ENCODE data around the gene COX7A2L.
"Not testable (repeated sequence)": the region's sequence is repeated elsewhere in the genome, so short reads cannot be mapped to it uniquely, and the experiment has no call there.

Gene COX7A2L

DNA sequence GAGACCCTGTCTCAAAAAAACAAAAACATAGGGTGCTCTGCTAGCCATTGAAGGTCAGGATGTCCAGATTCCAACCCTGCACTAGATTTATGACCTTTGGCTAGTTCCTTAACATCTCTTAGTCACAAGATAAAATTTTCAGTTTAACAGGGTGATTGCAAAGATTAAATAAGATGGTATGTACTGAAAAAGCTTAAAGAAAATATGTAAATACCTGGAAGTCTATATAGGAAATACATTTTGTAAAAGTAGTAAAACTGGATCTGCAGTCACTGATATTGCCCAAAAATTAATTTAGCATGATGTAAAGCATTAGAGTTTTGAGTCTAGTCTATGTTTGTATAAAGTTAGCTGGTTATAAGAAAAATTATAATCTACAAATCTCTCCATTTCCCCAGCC, 5.4 kb upstream of the COX7A2L start:
- no peak for DNase-seq

DNA sequence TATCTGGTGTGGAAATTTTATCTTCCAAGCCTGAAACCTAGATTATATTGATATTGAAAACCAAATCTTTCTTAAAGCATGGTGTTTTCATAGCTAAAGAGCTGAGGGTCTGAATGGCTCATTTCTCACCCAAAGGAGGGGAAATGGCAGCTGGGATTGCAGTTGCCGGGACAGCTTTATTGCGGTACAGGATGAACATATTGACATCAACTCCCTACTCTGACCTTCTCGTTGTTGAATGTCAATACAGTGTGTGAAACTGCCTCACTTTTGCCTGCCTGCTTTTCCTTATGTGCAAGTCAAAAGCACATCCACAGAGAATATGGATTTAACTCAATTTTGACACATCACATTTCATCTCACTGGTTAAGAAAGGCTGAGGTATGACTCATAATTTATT, 3.6 kb upstream of the COX7A2L start:
- DNase-seq = no peak

DNA sequence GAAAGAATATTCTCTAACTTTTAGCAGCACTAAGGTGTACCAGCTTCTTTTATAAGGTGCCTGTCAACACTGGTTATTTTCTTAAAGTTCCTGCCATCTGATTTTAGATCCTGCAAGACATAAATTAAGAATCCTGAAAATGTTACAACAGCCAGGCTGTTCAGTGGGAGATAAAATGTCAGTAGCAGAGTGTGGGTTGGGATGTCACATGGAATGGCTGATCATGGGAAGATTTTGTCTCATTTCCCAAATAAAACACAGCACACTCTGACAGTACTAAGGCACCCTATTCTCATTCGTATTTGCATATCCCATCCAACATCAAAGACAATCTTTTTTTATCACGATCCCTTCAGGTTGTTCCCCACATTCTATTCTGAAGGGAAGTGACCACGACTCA, 2.4 kb upstream of the COX7A2L start:
- no peak for DNase-seq

DNA sequence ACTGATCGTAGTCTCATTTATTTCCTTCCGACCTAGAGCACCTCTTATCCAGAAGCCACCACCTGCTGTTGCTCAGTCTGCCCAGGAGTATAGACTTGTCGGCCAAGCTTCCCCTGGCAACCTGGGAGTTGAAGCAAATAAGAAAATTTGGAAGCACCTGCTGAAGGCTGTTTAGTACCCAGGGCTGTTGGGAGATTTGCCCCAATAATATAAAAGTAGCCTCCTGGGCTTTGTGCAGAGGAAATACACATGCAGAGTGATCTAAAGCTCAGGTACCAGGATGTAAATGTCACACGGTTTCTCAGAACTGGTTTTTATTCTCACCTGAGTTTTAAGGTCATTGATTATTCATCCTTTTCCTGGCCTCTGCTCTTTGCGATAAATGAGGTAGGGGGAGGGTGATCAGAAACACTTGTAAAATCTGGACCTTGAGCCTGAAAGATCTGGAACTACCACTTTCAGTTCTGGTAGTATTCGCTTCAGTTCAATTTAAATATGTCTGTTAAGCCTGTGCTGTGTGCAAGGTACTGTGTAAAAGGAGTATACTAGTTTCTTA, 789 bp upstream of the COX7A2L start:
- DNase-seq = no peak

DNA sequence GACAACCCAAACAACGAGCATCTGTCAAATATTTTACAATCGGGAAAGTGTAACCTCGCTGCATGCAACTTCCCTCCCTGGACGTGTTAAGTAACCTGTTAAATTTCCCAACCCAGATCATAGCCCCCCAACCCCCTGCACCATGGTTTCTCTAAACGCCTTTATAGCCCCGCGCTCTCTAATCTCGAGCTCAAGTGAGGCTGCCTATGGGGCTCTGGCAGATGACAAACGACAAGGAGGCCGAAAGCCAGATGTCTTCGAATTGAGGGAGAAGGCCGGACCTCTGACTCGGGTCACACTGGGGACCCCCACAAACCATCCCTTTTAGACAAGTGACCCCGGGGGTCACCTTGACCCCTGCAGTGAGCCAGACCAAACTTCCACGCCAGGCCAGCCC, 526 bp downstream of the COX7A2L start:
- no peak for DNase-seq

DNA sequence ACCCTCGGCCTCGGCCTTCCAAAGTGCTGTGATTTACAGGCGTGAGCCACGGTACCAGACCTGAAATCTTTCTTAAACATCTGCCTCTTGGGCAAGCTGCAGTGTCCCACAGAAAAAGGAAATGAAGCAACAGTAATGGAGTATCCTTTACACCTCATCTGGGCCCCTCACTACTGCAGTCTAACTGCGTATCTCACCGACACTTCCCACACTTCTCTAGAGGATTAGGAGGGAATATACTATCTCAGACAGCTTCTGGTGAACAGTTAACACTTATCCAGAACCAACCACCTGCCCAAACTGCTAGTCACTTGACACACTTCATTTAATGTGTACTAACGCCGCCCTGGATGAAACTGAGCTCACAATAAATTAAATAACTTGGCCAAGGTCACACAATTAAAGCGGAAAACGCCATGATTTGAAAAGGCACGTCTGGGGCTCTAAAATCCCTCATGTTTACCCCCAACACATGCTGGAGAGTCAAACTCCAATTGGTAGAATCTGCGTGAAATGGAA, 993 bp downstream of the COX7A2L start:
- DNase-seq = no peak

DNA sequence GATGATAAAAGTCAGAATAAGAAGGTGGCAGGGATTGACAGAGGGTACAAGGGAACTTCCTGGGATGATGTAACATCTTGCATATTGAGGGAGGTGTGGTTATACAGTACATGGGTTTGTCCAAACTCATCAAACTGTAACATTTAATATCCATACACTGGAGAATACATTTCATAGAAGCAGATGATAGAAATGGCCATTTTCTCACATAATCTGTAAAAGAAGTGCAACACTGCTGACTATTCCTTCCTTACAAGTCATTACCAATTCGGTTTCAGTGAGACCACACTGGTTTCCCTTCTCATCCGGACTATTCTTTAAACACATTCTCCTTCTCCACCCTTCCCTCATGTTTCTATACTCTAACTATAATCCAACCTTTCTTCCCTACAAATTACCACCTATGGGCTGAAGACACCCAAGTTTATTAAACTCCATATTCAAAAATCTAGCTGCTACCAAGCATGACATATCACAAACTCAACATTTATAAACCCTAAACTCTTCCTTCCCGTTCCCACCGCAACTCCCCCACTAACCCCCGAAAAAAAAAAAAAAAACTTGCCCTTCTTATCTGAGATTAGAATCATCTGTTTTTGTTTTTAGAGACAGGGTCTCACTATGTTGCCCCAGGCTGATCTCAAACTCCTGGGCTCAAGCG, 1.6 kb downstream of the COX7A2L start:
- no peak for DNase-seq

DNA sequence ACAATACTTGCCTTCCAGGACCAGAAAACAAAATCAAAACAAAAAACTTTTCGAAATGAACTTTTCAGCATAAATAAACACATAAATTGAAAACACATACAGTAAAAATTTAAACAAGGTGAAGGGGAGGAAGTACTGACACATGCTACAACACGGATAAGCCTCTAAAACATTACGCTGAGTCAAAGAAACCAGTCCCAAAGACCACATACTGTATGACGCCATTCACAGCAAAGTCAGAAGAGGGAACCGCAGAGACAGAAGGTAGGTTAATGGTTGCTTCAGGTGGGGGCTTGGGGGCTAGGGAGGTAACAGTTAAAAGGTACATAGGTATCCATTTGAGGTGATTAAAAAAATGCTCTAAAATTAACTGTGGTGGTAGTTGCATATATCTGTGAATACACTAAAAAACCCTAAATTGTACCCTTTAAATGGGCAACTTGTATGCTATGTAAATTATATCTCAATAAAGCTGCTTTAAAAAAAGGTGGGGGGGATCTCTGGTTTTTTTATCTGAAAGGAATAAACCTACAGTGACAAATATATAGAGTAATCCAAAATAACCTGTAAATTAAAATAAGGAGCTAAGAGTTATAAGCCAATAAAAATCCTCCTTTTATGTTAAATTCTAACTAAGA, 7.1 kb downstream of the COX7A2L start:
- no peak for DNase-seq

DNA sequence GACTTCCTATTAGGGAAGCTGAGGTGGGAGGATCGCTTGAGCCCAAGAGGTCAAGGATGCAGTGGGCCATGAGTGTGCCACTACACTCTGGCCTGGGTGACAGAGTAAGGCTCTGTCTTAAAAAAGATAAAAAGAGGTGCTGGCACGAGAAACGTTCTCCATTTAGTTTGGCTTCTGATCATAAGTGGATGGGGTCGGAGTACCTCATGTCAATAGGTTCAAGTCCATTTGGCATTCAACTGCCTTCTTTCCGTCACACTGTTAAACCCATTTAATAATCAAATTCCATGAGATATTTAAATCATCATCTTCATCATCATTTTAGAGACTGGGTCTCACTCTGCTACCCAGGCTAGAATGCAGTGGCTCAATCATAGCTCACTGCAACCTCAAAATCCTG, 9.2 kb downstream of the COX7A2L start:
- no peak for DNase-seq

DNA sequence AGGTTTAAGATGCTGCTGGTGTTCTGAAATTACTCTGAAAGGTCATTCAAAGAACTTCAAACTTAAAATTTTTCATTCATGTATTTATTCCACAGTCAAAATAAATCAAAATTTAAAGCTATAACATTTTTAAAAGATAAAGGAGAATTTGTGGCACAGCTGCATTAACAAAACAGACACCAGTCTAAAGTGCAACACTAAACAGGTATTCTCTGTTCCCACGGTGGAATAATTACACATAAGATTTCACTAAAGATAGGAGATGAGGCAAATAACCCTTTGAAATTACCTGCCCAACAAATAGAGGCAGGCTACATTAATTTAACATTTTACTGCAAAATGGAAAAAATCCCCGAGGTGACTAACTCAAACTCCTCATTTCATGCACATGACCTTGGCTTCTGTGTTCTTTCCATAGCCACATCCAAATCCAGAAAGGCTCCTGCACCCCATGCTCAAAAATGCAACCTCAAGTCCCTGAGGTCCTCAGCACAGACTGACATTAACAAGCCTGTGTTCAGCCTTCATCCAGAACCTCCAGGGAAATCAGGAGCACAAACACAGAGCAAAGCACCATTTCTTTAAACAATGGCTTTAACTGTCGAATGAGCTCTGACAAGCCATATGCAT, 10.5 kb downstream of the COX7A2L start:
- no peak for DNase-seq

DNA sequence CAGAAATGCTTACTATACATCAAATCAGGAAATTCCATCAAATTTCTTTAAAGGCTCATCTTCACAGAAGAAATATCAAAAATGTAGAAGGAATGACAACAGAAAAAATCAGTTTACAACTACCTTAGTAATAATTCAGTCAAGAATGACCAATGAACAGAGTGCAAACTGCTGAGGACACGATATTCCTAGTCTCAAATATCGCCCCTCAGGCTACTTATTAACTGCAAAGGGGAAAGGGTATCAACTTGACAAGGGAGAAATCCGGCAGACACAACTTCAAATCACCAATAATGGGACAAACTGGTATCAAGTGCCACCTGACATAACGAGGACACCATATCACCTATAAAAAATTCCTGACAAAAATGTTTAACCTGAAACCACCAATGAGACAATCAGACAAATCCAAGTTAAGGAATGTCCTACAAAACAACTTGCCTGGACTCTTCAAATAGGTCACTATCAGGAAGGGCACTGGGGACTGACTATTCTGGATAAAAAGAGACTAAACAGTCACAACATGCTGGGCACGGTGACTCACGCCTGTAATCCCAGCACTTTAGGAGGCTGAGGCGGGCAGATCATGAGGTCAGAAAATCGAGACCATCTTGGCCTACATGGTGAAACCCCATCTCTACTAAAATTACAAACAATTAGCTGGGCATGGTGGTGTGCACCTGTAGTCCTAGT, 12.8 kb downstream of the COX7A2L start:
- DNase-seq = no peak

DNA sequence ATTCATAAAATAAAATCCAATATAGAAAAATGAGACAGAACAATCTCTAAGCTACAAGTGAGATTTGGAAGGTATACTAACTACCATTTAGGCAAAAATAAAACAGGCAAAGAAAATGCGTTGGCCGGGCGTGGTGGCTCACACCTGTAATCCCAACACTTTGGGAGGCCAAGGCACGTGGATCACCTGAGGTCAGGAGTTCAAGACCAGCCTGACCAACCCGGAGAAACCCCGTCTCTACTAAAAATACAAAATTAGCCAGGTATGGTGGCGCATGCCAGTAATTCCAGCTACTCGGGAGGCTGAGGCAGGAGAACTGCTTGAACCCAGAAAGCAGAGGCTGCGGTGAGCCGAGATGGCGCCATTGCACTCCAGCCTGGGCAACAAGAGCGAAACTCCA, 13.5 kb downstream of the COX7A2L start:
- DNase-seq = not testable (repeated sequence)

DNA sequence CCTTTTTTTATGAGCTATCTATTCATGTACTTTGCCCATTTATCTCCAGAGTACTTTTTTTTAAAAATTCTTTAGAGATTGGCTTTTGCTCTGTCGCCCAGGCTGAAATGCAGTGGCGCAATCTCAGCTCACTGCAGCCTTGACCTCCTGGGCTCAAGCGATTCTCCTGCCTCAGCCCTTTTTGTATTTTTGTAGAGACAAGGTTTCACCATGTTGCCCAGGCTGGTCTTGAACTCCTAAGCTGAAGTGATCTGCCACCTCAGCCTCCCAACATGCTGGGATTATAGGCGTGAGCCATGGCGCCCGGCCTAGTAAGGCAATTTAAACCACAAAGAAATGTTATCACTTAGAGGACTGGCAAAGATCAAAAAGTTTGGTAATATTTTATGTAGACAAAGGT, 14.2 kb downstream of the COX7A2L start:
- DNase-seq = not testable (repeated sequence)

DNA sequence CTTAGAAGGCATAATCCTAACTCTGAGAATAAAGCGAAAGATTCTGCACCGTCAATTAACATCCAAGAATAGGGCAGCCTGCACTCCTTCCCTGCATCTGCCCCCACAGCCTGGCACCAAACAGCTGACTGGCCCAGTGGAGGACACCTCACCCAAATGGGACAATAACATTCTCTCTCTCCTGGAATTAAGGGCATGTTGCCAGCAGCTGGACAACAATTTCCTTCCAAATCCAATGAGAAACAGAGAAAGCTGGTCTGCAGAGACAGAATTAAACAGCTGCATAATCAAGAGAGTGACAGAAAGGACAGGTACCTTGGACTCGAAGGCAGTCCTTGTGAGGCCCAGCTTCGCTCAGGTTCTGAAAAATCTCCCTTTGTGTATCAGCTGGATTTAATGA, 15.0 kb downstream of the COX7A2L start:
- DNase-seq = no peak

DNA sequence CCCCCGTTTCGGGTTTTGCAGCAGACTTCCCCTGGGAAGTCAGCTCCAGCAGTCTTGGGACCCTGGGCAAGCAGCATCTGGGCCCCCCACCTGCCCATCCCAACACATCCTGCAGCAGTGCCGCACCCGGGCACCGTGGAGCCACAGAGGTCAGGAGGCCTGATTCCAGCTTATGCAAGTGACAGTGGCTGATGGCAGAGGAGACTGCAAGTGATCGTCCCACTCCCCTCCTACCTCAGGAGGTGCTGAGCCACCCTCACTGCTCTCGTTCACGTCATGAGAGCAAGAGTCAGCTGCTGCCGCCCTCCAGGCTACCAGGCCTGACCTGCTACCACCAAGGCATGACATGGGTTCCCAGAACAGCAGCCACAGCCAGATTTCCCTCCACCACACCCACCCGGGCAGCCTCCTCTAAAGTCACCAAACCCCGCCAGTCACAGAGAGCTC, 18.2 kb downstream of the COX7A2L start:
- no peak for DNase-seq

DNA sequence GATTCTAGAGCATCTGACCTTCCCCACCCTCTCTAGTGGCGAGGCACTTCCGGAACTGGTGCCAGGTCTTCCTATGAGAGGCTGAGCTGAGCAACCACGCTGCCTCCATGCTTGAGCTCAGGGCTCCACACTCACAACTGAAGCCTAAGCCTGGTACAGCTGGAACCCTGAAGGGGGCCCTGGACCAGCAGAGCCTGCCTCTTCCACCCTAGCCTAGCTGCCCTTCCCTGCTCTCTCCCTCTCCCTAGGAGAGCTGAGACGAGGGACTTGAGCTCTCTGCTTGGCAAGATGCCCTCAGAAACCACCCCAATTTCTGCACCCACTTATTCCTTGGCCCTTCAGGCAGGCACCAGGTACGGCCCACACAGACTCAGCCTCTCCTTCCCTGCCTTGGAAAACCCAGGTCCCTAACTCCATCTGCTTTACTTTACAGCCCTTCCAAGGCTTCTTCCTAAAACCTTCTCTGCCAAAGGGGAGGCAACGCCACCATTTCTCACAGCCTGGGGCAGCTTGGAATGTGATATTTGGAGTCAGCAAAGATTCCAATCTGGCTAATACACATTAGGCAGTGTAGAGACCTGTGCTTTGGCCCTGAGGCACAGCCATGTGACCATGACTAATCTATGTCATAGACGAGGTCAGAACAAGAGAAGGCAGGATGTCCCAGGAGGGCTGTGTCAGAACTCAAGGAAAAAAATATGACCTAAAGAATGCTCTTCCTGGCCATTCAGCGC, 18.8 kb downstream of the COX7A2L start:
- DNase-seq = no peak

DNA sequence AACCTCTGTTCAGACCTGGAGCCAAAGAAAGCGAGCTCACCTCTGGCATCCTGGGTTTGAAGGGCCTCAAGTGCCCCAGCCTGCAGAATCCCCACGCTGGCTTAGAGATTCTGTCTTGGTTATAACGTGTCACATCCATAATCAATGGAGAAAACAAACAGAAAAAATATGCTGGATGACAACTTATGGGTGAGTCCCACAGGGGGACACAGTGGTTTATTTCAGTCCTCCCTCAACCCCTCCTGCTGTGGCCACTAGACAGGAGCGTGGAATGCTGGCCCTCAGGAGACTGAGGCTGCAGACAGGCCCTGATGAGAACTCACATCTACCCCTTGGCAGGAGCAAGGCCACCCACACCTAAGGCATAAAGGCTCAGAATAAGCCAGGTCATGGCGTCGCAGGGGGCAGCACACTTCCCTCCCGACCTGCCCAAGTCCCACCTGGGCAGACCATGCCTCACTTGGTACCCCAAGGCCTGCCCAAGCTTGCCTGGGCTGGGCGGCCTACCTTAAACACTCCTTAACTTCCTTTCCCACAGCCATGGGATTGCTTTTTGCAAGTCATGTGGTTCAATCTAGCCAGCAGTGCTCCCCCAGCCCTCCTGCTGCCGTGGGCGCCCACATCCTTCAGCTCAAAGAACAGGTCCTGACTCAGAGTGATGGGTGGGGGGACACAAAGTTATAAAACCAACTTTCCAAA, 19.9 kb downstream of the COX7A2L start:
- no peak for DNase-seq

DNA sequence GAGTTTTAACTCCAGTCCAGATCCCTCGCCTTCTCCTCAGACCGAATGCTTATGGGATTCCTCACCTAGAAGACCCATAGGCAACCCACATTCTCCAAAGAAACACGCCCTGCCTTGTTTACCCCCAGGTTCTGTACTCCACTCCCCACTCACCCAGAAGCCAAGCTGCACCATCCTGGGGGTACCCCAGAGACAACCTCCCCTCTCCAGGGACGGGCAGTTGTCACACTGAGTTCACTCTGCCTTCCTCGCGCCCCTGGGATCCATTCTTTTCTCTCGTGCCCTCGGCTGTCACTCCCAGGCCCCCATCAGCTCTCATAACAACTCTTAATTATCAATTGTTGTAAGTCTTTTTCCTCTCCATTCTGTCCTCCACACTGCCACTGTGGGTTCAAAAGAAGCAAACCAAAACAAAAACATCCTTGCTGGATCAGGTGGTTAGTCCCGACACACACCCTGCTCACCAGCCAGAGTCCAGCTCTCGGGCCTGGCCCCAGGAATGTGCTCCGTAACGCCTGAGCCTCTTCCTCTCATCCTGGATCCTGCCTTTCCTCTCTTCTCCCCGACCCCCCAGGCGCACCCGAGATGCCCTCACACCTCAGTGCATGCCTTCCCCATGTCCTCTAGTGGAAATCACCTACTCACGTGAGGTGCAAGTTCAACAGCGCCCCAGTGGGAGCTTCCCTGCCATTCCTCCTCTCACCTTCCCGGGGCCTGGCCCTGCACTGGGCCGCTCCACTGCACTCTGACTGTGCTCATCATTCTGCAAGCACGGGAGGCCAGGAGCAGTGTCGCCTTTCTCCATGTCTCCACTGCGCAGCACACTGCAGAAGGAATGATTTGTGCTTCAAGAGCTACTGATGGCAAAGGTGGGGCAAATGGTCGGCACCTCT, 20.7 kb downstream of the COX7A2L start:
- DNase-seq = no peak

DNA sequence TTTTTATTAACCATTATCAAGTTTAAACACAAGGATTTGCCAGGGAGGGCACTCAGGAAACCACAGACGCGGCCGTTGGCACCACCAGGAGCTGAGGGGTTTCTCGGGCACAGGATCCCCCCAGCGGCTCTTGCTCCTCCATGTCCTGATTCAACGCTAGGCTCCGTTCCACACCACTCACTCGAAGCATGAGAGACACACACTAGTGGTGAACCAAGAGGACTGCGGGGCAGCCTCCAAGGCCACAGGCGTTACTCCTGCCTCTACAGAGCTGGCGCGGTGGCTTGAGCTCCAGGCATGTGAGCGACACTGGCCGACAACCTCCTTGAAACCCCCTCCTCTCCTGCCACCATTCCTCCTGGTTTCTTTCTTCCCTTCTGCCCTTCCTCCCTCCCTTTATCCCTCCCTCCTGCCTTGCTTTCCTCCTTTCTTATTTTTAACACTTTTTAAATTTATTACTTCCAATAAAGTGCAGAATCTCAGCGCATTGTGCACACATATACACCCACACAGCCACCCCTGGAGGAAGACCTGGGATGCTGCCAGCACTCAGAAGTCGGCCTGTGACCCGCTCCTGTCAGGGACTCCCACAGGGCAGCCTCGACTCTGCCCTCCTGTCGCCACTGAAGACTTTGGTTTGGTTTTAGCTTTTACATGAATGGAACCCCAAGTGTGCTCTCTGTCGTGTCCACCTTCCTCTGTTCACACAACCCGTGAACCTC, 21.7 kb downstream of the COX7A2L start:
- DNase-seq = no peak

DNA sequence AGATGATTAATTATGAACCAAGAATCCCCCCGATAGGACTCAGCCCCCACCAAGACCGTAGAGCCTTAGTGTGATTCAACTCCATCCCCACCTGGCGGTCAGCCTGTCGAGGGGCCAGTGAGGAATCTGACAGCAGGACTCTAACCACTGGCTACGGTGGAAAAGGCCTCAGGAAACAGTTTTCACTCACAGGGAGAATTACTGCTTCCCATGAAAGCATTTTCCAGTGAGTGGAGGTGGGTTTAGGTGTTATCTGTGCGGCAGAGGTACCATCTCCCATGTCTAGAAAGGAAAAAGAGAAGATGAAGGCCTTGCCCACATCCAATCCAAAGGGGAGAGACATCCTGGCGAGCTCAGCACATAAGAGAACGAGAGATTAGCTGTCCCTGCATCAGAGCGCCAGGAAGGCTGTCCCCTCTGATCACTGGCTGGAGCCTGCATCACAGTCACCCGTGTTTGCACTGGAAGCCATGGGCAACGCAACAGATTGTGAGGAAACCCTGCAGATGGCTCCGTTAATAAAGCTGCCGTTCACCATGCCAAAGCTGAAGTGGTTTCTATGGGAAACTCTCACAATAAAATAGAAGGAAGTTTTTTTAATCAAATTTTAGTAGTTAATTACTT, 22.3 kb downstream of the COX7A2L start:
- DNase-seq = no peak
